NCI-H748 treated with DMSO at 0.1 percent for 48 hours (cell line): ENCODE measurements around the gene TAPBP.
"Not testable (repeated sequence)": the region's sequence is repeated elsewhere in the genome, so short reads cannot be mapped to it uniquely, and the experiment has no call there.

ENCODE experiments used
- DNase-seq: peaks from one replicate; lab custom pipeline; 2025; lab: John Stamatoyannopoulos, UW

TAPBP gene

DNA sequence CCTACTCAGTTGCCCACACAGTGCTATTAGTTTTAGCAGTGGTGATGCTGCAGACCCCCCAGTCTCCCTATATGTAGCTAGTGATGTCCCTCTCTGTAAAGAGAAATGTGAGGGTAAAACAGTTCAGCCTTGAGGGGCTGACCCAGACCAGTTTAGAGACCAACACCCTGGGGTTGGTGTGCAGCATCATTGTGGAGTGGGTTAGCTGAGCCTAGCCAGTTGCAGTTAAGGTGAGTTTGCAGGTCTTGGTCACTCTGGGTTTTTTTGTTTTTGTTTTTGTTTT lies 37.4 kb downstream of the TAPBP start:
- no peak for DNase-seq

DNA sequence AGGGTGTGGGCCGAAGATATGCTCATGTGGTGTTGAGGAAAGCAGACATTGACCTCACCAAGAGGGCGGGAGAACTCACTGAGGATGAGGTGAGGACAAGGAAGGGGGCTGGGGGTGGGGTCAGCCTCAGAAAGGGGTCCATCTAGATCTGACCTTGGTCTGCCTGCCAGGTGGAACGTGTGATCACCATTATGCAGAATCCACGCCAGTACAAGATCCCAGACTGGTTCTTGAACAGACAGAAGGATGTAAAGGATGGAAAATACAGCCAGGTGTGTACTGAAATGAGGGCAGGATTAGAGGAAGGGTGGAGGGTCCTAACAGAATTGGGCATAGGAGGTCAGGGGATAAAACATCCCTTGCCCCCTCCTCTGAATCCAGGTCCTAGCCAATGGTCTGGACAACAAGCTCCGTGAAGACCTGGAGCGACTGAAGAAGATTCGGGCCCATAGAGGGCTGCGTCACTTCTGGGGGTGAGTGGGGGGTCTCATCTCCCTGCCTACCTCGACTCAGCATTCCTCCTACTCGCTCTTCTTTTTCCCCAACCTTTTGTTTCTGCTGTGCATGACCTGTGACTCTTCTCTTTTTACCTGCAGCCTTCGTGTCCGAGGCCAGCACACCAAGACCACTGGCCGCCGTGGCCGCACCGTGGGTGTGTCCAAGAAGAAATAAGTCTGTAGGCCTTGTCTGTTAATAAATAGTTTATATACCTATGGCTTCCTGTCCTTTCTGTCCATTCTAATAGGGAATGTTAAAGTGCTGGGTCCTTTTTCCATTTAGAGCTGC lies 37.9 kb downstream of the TAPBP start:
- not testable (repeated sequence) for DNase-seq

DNA sequence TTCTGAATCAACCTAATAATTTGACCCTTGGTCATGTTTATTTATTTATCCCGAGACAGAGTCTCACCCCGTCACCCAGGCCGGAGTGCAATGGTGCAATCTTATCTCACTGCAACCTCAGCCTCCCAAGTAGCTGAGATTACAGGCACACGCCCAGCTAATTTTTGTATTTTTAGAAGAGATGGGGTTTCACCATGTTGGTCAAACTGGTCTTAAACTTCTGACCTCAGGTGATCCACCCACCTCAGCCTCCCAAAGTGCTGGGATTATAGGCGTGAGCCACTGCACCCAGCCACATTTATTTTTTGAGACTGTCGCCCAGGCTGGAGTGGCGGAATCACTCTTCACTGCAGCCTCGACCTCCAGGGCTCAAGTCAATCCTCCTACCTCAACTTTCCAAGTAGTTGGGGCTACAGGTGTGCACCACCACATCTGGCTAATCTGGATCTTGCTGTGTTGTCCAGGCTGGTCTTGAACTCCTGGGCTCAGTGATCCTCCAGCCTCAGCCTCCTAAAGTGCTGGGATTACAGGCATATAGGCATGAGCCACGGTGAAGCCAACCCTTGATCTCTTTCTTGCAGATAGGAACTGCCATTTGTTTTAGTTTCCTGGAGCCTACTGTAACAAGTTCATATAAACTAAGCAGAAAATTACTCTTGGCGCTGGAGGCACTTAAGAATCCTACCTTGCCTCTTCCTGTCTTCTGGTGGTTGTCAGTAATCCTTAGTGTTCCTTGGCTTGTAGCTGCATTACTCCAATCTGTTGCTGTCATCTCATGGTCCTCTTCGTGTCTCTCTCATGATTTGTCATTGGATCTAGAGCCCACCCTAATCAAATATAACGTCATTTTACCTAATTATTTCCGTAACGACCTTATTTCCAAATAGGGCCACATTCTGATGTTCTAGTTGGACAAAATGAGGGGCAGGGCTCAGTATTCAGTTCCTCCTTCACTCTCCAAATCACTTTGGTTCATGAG lies 39.7 kb downstream of the TAPBP start:
- no peak for DNase-seq

DNA sequence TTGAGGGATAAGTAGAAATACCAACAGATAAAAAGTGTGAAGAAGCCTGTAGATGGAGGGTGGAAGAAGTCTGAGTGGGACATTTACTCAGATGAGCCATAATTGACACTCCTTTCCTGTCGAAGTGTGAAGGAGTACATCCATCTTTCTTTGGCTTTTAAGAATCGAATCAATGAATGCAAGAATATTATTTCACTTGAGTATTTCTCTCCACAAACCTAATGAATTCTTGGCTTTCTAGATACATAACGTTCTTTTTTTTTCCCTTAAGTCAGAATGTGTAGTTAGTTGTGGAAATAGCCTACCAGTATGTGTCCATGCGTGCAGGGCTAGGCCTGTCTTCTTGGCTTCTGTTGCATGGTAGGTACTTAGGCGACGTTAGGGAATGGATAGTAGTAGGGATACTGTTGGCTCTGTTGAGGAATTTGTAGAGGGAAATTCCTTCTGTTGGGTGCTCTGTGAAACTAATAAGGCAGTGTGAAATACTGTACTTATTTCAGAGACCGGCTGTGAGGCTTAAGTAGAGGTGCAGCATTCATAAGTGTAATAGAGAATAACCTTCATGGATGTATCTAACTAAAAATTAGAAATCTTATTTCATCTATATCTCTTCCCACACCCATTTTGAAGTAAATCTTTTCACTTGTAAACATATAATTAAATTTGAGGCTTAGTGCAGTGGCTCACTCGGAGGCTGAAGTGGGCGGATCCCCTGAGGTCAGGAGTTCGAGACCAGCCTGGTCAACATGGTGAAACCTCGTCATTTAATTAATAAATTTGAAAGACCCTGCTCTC lies 40.6 kb downstream of the TAPBP start:
- DNase-seq = no peak

DNA sequence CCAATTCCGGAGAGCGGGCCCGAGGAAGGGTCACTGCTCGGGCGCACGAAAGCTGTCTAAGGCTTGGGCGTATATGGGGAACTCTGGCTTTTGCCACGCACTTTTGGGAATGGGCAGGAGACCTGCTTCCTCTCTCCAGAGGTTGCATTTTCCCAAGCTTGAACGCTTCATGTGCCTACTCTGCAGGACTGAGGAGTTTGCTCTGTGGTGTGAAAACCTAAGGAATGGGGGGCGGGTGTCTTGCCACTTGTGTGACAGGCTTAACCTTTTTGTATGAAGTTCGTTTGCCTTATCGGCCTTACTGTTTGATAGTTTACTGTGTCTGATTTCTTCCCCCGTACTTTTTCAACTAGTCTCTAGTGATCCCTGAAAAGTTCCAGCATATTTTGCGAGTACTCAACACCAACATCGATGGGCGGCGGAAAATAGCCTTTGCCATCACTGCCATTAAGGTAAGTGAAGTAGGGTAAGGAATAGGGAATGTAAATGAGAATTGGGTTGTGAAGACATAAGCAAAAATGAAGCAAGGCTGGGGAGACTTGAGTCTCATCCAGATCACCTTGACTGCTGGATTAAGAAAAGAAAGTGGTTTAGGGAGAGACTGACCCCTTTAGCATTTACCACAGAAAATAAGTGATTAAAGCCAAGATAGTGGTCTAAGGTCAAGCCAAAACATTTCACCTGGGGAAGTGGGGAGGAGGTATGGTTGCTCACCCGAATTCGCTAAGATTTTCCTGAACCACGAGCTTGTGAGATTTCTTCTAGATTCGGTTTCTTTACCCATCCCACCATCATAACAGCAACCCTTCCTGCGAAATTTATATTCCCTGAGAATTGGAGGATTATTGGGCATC lies 41.4 kb downstream of the TAPBP start:
- no peak for DNase-seq

DNA sequence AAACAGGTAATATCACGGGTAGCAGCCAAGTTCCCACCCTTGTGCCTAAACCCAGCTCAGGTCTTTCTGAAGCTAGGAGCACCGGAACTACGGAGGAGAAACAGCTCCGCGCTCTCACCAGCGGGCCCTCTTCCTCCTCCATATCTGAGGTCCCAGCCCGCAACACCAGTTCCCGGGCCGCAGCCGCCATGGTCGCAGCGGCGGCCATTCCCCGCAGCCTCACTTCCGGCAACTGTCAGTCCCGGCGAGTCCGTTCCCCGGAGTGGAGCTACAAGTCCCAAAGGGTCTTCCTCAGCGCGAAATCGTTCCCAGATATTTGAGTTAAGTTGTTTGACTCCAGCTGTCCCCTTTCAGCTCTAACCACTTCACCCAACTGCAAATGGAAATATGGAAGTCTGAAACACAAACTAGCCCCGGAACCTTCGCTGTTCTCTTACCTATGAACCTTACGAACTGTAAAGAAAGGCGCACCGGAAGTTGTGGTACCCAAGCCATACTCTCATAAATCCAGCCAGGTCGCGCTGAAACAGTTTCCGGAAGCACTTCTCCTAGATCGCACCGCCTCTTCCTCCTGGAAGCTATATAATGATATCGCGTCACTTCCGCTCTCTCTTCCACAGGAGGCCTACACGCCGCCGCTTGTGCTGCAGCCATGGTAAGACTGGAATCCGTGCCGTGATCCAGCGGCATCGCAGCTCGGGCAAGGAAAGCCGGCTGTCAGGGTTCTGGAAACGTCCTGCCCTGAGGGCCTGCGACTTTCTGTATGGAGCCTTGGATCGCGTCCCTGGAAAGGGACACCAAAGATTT lies 42.2 kb downstream of the TAPBP start, which contains the start of the genes RPS18 and VPS52:
TSS of gene RPS18 (plus strand) at position 608 of the 807 bp plus-strand sequence. CDS start at position 653, 45 bp downstream.
TSS of gene VPS52 (minus strand) at position 409 of the 807 bp plus-strand sequence. CDS start at position 208, 201 bp downstream.
- peak; percentile 99 for DNase-seq

DNA sequence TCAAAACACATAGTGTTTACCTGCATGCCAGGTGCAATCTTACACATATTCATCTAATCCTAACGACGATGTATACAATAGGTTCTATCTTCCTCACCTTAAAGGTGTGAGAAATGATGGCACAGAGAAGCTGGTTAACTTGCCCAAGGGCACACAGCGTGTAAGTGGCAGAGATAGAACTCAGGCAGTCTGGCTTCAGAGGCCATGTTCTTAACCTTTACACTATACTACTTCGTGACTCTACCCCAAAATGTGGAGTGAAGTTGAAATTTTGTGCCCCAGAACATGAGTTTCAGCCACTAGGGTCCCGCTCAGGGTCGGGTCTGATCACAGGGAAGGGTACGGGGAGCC lies 42.8 kb downstream of the TAPBP start:
- no peak for DNase-seq

DNA sequence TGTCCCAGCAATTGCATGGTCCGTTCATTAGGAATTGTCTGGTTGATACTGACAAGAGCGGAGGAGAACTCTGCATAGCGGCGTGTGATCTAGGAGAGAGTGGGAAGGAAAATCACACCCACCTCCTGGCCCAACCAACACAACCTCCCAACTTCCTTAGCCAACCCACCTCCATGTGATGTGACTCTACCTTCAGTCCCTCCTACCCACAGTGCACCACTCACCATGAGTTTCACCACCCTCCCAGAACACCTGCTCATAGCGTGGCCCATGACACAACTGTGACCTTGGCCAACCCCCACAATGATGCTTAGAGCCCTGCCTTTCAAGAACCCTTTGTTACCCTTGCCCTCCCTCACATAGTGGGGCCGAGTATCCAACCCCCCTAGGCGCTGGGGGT lies 49.9 kb downstream of the TAPBP start:
- no peak for DNase-seq

DNA sequence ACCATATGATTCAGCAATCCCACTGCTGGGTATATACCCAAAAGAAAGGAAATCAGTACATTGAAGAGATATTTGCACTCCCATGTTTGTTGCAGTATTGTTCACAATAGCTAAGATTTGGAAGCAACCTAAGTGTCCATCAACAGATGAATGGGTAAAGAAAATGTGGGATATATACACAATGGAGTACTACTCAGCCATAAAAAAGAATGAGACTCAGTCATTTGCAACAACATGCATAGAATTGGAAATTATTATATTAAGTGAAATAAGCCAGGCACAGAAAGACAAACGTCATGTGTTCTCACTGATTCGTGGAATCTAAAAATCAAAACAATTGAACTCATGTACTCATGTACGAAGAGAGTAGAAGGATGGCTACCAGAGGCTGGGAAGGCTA lies 51.4 kb downstream of the TAPBP start:
- not testable (repeated sequence) for DNase-seq

DNA sequence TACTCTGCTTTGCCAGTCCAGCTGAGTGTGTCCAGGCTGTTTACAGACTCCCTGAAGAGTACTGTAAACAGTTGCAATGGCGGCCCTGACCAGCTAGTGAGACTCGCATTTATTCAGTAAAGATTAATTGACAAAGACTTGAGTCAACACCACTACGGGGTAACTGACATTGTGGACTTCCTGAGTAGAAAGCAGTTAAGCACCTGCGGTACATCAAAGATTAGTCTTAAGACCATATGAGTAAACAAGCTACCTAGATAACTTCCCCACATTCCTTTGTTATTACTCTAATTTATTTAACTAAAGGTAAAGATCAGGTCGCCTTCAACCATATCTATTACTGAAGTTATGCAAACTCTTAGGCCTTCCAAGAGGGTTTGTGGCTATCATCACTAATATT lies 54.8 kb downstream of the TAPBP start:
- no peak for DNase-seq

DNA sequence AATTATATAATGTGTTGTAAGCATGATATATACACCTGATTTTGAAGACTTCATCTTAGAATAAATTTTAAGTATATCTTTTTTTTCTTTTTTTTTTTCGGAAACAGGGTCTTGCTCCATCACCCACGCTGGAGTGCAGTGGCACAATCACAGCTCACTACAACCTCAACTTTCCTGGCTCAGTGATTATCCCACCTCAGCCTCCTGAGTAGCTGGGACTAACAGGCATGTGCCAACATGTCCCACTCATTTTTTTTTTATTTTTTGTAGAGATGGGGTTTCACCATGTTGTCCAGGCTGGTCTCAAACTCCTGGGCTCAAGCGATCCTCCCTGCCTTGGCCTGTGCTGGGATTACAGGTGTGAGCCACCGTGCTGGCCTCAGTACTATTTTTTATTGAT lies 59.3 kb downstream of the TAPBP start:
- no peak for DNase-seq

DNA sequence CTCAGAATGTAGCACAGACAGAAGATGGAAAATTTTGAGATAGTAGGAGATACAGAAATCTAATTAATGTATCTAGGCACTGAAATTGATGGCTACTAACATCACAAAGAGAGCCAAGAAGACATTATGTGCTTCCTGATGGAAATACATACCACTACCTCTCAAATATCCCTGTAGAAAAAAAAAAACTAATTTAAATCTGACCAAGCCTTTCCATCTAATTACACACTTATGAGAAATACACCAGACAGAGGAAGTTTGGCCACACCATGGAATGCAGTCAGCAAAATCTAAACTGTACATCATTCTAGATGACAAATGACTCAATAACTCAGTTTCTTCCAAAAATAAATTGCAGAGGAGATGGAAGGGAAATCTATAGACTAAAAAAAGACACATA lies 61.1 kb downstream of the TAPBP start:
- no peak for DNase-seq

DNA sequence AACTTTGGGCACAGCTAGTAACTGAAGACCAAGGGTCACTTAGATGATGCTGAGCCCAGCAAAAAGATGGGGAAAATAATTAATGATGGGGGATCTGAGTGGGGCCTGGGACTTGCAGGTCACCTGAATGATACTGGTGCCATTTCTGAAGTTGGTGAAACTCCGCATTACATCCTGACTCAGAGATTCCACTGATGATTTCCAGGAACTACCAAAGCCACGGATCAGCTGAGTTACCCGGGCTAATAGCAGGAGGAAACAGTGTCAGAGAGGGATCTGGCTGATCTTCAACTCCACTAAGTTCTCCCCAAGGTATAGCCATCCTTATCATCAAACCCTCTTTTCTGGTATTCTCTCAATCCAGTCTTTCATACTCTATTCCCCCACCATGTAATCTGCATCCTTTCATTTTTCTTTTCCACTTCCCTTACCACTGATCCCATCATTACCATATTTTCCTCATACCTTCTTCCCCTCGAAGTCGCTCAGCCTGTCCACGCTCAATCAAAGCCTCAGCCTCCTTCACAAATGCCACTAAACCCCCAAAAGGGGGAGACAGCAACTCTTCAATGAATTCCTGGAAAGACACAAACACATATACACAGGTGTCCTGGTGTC lies 62.4 kb downstream of the TAPBP start:
- no peak for DNase-seq

DNA sequence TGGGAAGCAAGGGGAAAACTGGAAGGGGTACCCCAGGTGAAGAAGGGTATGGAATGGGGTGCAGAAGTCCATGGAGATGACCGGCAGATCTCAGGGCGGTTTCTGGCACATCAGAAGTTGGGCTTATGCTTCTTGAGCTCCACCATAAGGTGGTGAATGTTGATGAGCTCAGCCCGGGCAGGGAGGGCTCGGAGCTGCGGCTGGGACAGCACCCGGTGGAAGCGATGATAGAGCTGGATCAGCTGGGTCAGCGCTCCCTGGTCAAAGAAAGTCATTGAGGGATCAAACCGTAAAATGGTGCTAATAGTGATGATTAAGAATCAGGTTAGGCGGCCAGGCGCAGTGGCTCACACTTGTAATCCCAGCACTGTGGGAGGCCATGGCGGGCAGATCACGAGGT lies 63.1 kb downstream of the TAPBP start:
- no peak for DNase-seq

DNA sequence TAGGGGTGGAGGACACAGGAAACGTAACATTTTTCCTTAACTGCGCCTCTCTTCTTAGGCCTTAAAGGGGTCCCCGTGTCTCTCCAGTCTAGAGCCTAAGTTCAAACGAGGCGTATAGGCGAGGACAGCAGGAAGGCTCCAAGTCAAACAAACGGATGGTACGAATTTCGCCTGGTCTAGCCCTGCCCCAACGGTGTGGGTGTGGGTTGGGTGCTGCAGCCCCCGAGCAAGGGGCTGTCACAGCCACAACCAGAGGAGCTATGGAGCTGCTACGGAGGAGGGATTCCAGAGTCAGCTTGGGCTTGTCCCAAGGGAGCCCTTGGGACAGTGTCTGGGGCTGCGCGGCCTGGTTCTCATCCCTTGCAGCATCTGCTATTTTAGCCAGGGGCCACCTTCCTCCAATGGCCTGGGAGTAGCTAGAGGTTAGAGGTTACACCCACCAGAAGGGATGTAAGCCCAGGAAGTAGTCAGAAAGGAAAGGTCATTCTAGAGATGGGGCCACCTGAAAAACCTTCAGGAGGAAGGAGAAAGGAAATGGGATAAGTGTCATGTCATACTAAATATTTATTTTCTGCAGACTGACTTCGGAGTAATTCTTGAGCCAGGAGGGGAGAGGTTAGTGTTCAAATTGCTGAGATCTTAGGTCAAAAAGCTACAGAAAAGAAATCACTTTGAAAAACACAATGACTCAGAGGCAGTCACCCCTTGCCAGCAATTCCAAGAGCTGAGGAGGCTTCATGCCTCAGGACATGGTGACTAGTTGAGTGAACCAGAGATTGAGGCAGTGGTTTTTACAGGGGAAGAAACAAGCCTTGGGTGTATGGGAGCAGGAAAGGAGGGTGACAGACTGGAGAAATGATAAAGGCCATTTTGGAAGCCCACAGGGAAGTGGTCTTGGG lies 63.9 kb downstream of the TAPBP start:
- no peak for DNase-seq
